SU-DHL-6 (cell line): ENCODE results near the gene PLD1.

Experiments
- H2AFZ ChIP-seq: fragments of 200-600 bp; sonication (generic); 2 replicates; pipeline ENCODE4 v1.6.1; 2014; ENCODE audit warnings: low read depth, mild to moderate bottlenecking, moderate library complexity, mixed read lengths, antibody characterized with exemption, low read length; ENCODE audit not compliant: severe bottlenecking
- H3F3A ChIP-seq: fragments of 200-600 bp; shearing (Covaris generic); 2 replicates; pipeline ENCODE4 v1.6.0; 2016; ENCODE audit warnings: antibody characterized with exemption, mild to moderate bottlenecking; ENCODE audit not compliant: insufficient read depth
- H3K27ac ChIP-seq: fragments of 200-600 bp; sonication (generic); 2 replicates; pipeline ENCODE4 v1.5.1; 2016; ENCODE audit warnings: low read depth, mild to moderate bottlenecking, low read length, moderate library complexity, mixed read lengths
- H3K27me3 ChIP-seq: fragments of 200-600 bp; sonication (generic), shearing (Covaris generic); 2 replicates; pipeline ENCODE4 v1.6.0; 2014; ENCODE audit warnings: mild to moderate bottlenecking, low read length
- H3K36me3 ChIP-seq: fragments of 200-600 bp; sonication (generic); 2 replicates; pipeline ENCODE4 v1.6.1; 2014; ENCODE audit warnings: mild to moderate bottlenecking, low read length, mixed read lengths
- H3K4me2 ChIP-seq: fragments of 300-600, 200-600 bp; shearing (Covaris generic), sonication (generic); 2 replicates; pipeline ENCODE4 v1.6.0; 2014; ENCODE audit warnings: low read length, low read depth, mild to moderate bottlenecking; ENCODE audit not compliant: poor library complexity, severe bottlenecking
- H3K4me3 ChIP-seq: fragments of 200-600 bp; sonication (generic); 2 replicates; pipeline ENCODE4 v1.5.1; 2014; ENCODE audit warnings: antibody characterized with exemption, low read length, mild to moderate bottlenecking, mixed read lengths; ENCODE audit not compliant: insufficient read depth, poor library complexity, severe bottlenecking
- H3K79me2 ChIP-seq: fragments of 200-600 bp; sonication (generic); 2 replicates; pipeline ENCODE4 v1.6.1; 2014; ENCODE audit warnings: mild to moderate bottlenecking, low read length, moderate library complexity; ENCODE audit not compliant: insufficient read depth
- H3K9ac ChIP-seq: fragments of 200-600 bp; sonication (generic); 2 replicates; pipeline ENCODE4 v1.7.0; 2014; ENCODE audit warnings: mild to moderate bottlenecking, low read length
- H3K9me2 ChIP-seq: fragments of 200-600 bp; sonication (generic); replicated peaks from 2 replicates; pipeline ENCODE4 v1.6.1; 2014; ENCODE audit warnings: low read length; ENCODE audit not compliant: insufficient read depth
- H3K9me3 ChIP-seq: fragments of 200-600 bp; sonication (generic); 2 replicates; pipeline ENCODE4 v1.6.1; 2014; ENCODE audit warnings: low read length, mixed read lengths; ENCODE audit not compliant: insufficient read depth
- H4K20me1 ChIP-seq: fragments of 200-600 bp; sonication (generic); 2 replicates; pipeline ENCODE4 v1.6.1; 2014; ENCODE audit warnings: low read depth, mild to moderate bottlenecking, antibody characterized with exemption, low read length, moderate library complexity, mixed read lengths
- EZH2phosphoT487 ChIP-seq: fragments of 200-600 bp; sonication (generic), shearing (Covaris generic); conservative IDR thresholded peaks from 2 replicates; pipeline ENCODE4 v1.6.1; 2018; ENCODE audit warnings: mild to moderate bottlenecking, antibody characterized with exemption, low read length, moderate library complexity, mixed read lengths
- TF ChIP-seq, protein P1 (sequence below): fragments of 200-600 bp; sonication (generic); IDR thresholded peaks from one replicate; pipeline ENCODE4 v1.5.1; 2017; ENCODE audit warnings: antibody characterized with exemption, mild to moderate bottlenecking, low read length, moderate library complexity; ENCODE audit not compliant: insufficient read depth, poor library complexity, severe bottlenecking

PLD1 gene

DNA sequence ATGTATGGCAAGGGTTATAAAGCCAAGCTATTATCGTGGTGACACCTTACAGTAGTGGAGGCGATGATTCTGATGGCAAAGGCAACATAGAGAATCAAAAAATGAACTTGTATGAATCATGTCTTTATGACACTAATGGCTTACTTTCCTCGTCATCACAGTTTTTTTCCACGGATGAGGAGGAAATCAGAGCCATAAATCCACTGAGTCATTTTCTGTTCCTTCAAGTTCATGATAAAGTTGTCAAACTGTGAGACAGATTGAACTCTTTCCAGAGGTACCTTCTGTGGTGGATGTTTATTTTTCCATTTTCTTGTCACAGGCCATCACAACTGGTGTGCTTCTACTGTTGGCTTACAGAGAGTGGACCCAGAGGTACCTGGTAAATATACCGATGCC lies 41.4 kb upstream of the PLD1 start:
- Histone ChIP-seq H3K9me3 (peaks cover 13% of the 10 kb centered on the region; the same call in 1 of the 2 replicates), H3K9me2 (no peaks in the 10 kb centered on the region), H3K36me3 (no peaks in the 10 kb centered on the region), H3K27me3 (peaks cover 2% of the 10 kb centered on the region; the same call in 1 of the 2 replicates), H3K4me2 (no peak overlapping the region), H4K20me1 (no peaks in the 10 kb centered on the region), H3K4me3 (no peak overlapping the region), H3K9ac (no peak overlapping the region), H3K27ac (no peak overlapping the region), H3K79me2 (no peaks in the 10 kb centered on the region), H3F3A (no peaks in the 10 kb centered on the region), H2AFZ (no peak overlapping the region)
- TF ChIP-seq, protein P1, sequence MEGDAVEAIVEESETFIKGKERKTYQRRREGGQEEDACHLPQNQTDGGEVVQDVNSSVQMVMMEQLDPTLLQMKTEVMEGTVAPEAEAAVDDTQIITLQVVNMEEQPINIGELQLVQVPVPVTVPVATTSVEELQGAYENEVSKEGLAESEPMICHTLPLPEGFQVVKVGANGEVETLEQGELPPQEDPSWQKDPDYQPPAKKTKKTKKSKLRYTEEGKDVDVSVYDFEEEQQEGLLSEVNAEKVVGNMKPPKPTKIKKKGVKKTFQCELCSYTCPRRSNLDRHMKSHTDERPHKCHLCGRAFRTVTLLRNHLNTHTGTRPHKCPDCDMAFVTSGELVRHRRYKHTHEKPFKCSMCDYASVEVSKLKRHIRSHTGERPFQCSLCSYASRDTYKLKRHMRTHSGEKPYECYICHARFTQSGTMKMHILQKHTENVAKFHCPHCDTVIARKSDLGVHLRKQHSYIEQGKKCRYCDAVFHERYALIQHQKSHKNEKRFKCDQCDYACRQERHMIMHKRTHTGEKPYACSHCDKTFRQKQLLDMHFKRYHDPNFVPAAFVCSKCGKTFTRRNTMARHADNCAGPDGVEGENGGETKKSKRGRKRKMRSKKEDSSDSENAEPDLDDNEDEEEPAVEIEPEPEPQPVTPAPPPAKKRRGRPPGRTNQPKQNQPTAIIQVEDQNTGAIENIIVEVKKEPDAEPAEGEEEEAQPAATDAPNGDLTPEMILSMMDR = no peak
- TF ChIP-seq EZH2phosphoT487 = no peak

DNA sequence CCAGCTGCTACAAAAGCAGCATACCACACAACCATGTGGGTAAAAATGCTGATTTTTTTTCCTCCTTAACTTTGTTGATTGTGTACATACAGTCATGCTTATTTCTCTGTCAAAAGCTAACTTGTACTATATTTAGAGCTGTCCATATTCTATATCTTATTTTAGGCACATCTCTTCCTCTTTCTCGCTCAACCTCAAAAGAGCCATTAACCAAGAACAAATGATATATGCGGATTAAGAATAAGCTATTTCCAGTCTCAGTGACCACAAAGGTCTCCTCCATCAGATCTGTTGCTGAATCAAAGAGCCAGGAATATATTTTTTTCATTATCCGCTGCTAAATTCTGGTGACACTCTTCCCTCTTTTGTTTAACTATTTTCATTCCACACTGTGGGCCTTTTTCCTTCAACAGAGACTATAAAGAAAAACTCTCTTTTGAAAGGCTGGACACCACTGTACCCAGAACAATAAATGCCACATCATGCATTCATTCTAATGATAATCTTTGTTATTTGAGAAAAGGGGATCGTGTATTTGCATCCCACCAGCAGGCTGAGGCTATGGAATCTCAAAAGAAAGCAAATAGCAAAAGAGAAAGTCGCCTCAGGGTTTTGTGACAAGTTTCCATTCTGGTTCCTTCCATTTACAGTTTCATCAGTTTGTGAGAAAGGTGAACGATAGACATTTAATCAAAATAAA lies 40.8 kb upstream of the PLD1 start:
- Histone ChIP-seq H3K27me3 (peaks cover 2% of the 10 kb centered on the region; the same call in 1 of the 2 replicates), H3K27ac (no peak overlapping the region), H2AFZ (no peak overlapping the region), H3K9ac (no peak overlapping the region), H3K36me3 (no peaks in the 10 kb centered on the region), H3K9me3 (peaks cover 13% of the 10 kb centered on the region; the same call in 1 of the 2 replicates), H4K20me1 (no peaks in the 10 kb centered on the region), H3K9me2 (no peaks in the 10 kb centered on the region), H3F3A (no peaks in the 10 kb centered on the region), H3K4me3 (no peak overlapping the region), H3K79me2 (no peaks in the 10 kb centered on the region), H3K4me2 (no peak overlapping the region)
- TF ChIP-seq, protein P1 = no peak
- TF ChIP-seq EZH2phosphoT487 = no peak

DNA sequence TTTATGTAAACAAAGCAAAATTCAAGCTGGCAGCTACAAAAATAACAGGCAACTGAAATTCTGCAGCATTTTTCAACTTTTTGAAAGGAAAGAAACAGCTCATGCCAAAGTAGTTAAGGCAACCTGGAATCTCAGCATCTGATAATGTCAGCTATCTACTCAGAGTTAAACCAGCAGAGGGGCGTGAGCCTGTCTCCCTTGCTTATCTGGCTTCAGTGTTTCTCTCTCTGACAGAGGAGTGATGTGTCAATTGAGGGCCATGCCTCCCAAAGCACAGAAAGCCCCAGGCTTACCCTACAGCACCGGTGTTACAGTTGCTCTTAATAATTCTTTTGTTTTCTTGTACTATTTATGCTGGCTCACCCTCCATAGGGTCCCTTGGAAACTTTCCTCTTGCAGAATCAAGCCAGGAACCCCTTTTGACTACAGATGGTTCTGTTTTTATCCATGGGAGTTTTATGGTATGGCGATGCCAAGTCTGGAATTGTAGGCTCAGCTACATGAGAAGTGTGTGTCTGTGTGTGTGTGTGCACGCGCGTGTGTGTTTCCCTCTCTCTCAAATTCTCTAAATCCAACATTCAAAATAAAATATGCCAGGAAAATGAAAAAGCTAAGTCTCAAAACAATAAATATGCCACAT lies 40.2 kb upstream of the PLD1 start:
- Histone ChIP-seq H3F3A (no peaks in the 10 kb centered on the region), H3K4me2 (no peak overlapping the region), H3K36me3 (no peaks in the 10 kb centered on the region), H4K20me1 (no peaks in the 10 kb centered on the region), H3K9me3 (peaks cover 12% of the 10 kb centered on the region; the same call in 1 of the 2 replicates), H3K9ac (no peak overlapping the region), H3K4me3 (no peak overlapping the region), H3K9me2 (no peaks in the 10 kb centered on the region), H3K27me3 (peaks cover 2% of the 10 kb centered on the region; the same call in 1 of the 2 replicates), H3K79me2 (no peaks in the 10 kb centered on the region), H3K27ac (no peak overlapping the region), H2AFZ (no peak overlapping the region)
- TF ChIP-seq, protein P1 = no peak
- no peak for TF ChIP-seq EZH2phosphoT487
